ENCODE results near the gene GIGYF2. TPM values are rescaled to one million over a fixed set of nuclear protein-coding genes. Genes with fewer than 3 reads are reported as not detected.

Gene GIGYF2
- total RNA-seq, 1 experiment from 2014 or later = 60.6 TPM

GRCh38 chr2:232850039-232850438 lies 152.9 kb downstream of the GIGYF2 start:
- BruUV-seq (replicated peaks) = no TSS peak
- ChIA-PET POLR2A (no interaction called here), RAD21 (ENCODE audit: low non-redundant PET in 1 of 2, low total read pairs in 2 of 2, uncharacterized antibody in 2 of 2, unreplicated experiment in 2 of 2) (no interaction called here), CTCF (no interaction called here)
- Histone ChIP-seq H2AFZ (ENCODE audit: low read depth, low read length, poor library complexity, severe bottlenecking) (no peak overlapping the region), H3K27me3 (ENCODE audit: insufficient read depth, low read length) (no peaks in the 10 kb centered on the region), H3K4me2 (ENCODE audit: low read length) (no peak overlapping the region), H3K79me2 (ENCODE audit: insufficient read depth, low read length) (no peaks in the 10 kb centered on the region), H3K4me1 (ENCODE audit: control insufficient read depth in 1 of 2, insufficient read depth in 2 of 2, low read length in 2 of 2) (peaks cover 33 to 41% of the 10 kb centered on the region in 2 experiments), H3K9me3 (ENCODE audit: control insufficient read depth in 1 of 2, insufficient read depth in 1 of 2, low read depth in 1 of 2, low read length in 2 of 2) (no peaks in the 10 kb centered on the region), H3K27ac (ENCODE audit: low read depth, low read length) (no peak overlapping the region), H3K9ac (ENCODE audit: low read length) (no peak overlapping the region), H4K20me1 (ENCODE audit: insufficient read depth) (no peaks in the 10 kb centered on the region), H3K36me3 (ENCODE audit: control insufficient read depth in 1 of 2, insufficient read depth in 2 of 2, low read length in 2 of 2) (peaks cover 23 to 26% of the 10 kb centered on the region in 2 experiments; a peak in 3 of 4 replicates), H3K9me2 (ENCODE audit: insufficient read depth) (no peaks in the 10 kb centered on the region), H3K4me3 (replicated peaks in 1 of 2; ENCODE audit: low read depth in 1 of 2, low read length in 2 of 2) (no peak overlapping the region)
- ATAC-seq (no peak), DNase-seq (ENCODE audit: low read depth, low spot score) (no peak)
- intact Hi-C loops (cut with micrococcal nuclease) = loop anchor here (5.0 kb wide), 1 partner anchor 132 kb away; no protein-coding TSS in a partner anchor
- TF ChIP-seq SP1 (IDR thresholded peaks at IDR 0.05; ENCODE audit: low read depth) (no peak), ATF3 (IDR thresholded peaks at IDR 0.05) (no peak), EZH2 (IDR thresholded peaks at IDR 0.05) (no peak), CEBPB (IDR thresholded peaks at IDR 0.05; ENCODE audit: low read depth) (no peak), TCF7L2 (IDR thresholded peaks at IDR 0.05; ENCODE audit: borderline replicate concordance, extremely low read depth, insufficient read depth, insufficient read length) (no peak), SRF (IDR thresholded peaks at IDR 0.05; ENCODE audit: low read depth) (no peak), EZH2phosphoT487 (IDR thresholded peaks at IDR 0.05; ENCODE audit: borderline replicate concordance) (no peak), FOSL1 (IDR thresholded peaks at IDR 0.05; ENCODE audit: low read depth) (no peak), YY1 (IDR thresholded peaks at IDR 0.05; ENCODE audit: extremely low read depth, insufficient replicate concordance, low read depth, low read length) (no peak), POLR2AphosphoS5 (IDR thresholded peaks at IDR 0.05; ENCODE audit: low read depth, low read length) (no peak), CBX3 (IDR thresholded peaks at IDR 0.05; ENCODE audit: low read depth) (no peak), EGR1 (IDR thresholded peaks at IDR 0.05; ENCODE audit: low read depth) (no peak), RAD21 (IDR thresholded peaks at IDR 0.05; ENCODE audit: low read depth) (no peak), REST (IDR thresholded peaks at IDR 0.05; ENCODE audit: low read depth) (no peak), POLR2A (IDR thresholded peaks at IDR 0.05; ENCODE audit: borderline replicate concordance, extremely low read depth, insufficient read depth, insufficient read length) (no peak), CTCF (IDR thresholded peaks at IDR 0.05 in 2 of 3, conservative IDR thresholded peaks at IDR 0.05 in 1 of 3; ENCODE audit: borderline replicate concordance in 1 of 3, insufficient read depth in 1 of 3, low read depth in 2 of 3, low read length in 2 of 3) (no peak), ZNF274 (IDR thresholded peaks at IDR 0.05; ENCODE audit: low read depth, low read length) (no peak), SIN3A (IDR thresholded peaks at IDR 0.05; ENCODE audit: low read depth) (no peak), ELF1 (IDR thresholded peaks at IDR 0.05; ENCODE audit: borderline replicate concordance, low read depth) (no peak), ZBTB33 (IDR thresholded peaks at IDR 0.05; ENCODE audit: extremely low read depth, insufficient replicate concordance, low read length) (no peak)

Measured in HCT116 (cell line).